GM19099 (cell line): Measurements from ENCODE around the gene ARMC7.

ENCODE experiments used
- POLR2A ChIP-seq: IDR thresholded peaks from 3 replicates; pipeline ENCODE4 v1.6.1; 2011; ENCODE audit warnings: low read depth; ENCODE audit not compliant: insufficient read length; ENCODE audit errors: extremely low read depth

ARMC7 gene

DNA sequence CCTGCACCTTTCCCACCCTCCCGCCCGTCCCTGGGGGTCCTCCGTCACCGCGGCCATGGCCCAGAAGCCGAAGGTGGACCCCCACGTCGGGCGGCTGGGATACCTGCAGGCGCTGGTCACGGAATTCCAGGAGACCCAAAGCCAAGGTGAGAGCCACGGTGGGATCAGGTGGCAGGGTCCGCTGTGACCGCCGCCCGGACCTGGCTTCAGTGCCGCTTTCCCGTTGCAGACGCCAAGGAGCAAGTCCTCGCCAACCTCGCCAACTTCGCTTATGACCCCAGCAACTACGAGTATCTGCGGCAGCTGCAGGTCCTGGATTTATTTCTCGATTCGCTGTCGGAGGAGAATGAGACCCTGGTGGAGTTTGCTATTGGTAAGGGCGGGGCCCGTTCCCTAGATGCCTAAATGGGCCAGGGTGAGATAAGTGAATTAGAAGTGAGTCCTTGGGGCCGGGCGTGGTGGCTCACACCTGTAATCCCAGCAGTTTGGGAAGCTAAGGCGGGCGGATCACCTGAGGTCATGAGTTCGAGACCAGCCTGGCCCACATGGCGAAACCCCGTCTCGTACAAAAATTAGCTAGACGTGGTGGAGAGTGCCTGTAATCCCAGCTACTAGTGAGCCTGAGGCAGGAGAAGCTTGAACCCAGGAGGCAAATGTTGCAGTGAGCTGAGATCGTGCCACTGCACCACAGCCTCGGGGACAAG, 617 bp downstream of the ARMC7 start:
- TF ChIP-seq POLR2A: no peak

DNA sequence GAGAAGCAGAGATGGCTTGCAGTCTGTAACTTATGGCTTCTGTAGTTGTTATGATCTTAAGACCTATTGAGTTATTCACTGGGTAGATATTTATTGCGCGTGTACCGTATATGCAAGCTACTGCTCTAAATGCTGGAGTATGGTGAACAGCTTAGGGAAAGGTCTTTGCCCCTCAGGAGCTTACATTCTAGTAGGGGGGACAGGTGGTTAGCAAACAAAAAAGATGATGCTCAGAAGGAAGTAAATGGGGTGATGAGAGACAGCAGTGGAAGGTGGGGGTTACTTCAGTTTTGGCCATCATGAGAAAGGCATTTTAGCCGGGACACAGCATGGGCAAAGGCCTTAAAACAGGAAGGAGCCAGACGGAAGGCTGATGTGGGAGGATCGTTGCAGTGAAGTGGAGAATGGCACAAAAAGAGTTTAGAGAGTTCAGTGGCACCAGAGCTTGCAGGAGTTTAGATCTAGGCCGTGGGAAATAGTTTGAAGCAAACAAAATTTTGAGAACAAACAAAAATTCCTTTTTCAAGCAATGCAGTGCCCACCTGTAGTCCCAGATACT, 2.1 kb downstream of the ARMC7 start:
- TF ChIP-seq POLR2A: no peak

- peak; percentile 49 for TF ChIP-seq POLR2A
Observed at GRCh38 chr17:75113798-75114551, 4.2 kb downstream of the ARMC7 start.

DNA sequence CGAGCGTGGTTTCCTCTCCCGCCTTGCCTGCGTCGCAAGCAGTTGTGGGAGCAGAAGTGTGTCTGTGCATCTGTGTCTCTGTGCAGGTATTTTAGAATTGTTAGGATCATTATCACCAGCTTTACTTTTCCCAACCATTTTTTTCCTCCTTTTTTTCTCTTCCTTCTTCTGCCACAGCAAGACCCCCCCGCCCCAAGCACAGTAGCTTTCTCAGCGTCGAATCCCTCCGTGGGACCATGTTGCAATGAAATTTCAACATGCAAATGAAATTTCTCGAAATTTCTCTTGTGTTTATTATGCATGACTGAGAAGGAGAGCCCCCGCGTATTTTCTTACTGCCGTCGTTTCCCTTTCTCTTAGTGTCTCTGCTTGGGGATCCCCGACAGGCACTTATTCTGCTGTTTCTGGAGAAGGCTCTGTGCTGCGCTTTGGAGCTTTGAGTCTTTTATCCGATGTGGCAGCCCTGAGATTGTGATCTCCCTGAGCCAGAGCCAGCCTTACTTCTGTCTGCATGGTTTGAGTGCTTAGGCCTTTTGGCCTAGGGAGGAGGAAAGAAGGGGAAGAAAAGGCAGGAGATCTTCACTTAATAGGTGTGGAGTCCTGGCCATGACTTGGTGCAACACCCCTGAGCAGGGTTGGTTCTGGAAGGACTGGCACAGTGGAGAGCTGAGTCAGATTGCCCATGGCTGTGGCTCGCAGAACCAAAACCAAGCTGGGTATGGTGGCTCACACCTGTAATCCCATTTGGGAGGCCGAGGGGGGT, 5.0 kb downstream of the ARMC7 start:
- no peak for TF ChIP-seq POLR2A

- TF ChIP-seq POLR2A: no peak
Observed at GRCh38 chr17:75115555-75115954, 5.8 kb downstream of the ARMC7 start.

GRCh38 chr17:75116737-75117136, 7.0 kb downstream of the ARMC7 start:
- no peak for TF ChIP-seq POLR2A

- TF ChIP-seq POLR2A: no peak
Observed at GRCh38 chr17:75118307-75118706, 8.5 kb downstream of the ARMC7 start.

DNA sequence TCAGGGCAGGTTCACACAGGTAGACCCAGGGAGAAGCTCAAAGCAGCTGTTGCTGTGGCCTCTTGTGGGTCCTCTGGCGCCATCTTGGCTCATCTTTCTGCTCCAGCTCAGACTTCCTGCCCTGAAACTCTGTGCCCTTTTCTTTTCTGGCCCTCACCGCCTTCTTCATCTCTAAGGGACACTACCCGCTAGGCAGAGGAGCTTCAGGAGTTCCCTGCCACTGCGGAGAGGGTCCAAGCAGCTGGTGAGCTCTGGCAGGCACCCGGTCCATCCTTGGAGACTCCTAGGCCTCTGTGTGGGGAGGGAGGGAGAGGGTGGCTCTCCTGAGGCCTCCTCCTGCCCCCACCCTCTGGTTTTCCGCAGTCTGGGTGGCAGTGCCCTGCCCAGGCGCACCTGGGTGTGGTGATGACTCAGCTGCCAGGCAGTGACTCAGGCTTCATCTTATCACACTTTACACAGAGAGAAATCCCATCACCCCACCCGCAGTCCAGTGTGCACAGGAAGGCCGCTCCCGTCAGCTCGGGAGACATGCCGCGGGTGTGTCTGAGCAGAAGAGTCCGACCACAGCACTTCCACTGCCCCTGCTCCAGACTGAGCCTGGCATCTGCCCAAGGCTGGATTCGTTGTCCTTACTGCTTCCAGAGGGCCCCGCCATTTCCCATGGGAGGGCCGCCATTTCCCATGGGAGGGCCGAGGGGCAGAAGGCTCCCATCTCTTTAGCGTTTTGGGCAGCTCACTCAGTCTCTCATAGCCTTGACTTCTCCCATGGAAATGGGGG, 14.5 kb downstream of the ARMC7 start:
- no peak for TF ChIP-seq POLR2A

DNA sequence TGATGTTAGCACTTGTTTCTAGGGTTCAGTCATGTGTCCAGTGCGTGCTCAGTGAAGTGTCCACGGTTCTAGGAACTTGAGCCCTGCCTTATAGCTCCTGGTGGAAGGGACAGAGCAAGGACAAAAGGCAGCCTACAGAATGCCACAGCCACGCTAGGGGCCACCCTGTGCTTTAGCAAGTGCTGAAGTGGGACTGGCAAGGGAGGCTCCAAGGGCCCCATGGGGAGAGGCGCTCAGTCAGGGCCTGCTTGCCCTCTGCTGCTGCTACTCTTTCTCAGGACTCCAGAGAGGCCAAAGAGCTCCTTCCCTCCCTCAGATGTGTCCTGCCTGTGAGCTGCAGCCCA, 15.0 kb downstream of the ARMC7 start:
- no peak for TF ChIP-seq POLR2A

- TF ChIP-seq POLR2A: no peak
Observed at GRCh38 chr17:75125984-75126383, 16.2 kb downstream of the ARMC7 start.

DNA sequence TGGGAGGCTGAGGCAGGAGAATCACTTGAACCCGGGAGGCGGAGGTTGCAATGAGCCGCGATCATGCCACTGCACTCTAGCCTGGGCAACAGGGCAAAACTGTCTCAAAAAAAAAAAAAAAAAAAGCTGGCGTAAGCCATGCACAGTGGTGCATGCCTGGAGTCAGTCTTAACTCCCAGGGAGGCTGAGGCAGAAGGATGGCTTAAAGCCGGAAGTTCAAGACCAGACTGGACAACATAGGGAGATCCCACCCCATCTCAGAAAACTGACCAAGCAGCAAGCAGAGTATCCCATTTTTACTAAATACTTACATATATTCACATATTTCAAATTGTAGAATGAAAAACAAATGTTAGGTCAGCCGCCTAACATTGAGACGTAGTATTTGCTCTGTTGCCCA, 17.2 kb downstream of the ARMC7 start:
- TF ChIP-seq POLR2A: no peak

DNA sequence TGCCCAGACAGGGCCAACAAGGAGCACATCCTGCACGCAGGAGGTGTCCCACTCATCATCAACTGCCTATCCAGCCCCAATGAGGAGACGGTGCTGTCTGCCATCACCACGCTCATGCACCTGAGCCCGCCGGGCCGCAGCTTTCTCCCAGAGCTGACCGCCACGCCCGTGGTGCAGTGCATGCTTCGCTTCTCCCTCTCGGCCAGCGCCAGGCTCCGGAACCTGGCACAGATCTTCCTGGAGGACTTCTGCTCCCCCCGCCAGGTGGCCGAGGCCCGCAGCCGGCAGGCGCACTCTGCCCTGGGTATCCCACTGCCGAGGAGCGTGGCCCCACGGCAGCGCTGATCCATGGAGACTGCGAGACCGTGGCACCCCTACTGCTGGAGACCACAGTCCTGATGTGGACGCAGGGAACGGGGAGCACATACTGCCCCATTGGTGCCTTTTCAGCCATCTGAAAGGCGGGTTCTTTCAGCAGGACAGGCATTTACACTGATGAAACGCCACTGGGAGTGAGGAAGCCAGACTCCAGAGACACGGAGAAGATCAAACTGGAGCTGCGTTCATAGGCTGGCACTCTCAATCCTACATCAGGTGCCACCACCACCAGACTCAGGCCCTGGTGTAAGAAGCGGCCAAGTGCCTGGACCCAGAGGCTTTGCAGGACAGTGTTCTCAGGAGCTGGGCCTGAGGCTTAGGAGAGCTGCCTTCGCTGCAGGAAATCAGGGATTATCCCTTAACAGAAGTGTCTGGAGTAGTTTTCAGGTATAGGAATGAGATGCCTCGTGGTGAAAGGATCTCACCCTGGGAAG, 19.1 kb downstream of the ARMC7 start:
- TF ChIP-seq POLR2A: no peak

DNA sequence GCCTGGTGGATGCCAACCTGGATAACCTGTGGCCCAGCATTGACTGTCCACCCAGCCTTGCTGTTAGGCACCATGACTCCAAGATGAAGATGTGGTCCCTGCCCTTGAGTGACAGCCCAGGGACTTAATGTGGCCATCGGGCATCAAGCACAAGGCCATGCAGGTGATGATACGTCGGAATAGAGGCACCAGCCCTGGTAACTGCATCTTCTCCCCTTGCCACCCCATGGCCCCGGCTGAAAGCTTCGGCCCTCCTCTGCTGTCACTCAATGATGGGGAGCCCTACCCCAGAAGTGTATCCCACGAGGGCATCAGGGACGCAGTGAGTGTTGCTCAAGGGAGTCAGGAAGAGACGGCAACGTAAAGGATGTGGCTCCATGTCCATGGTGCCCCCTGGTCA, 19.8 kb downstream of the ARMC7 start:
- TF ChIP-seq POLR2A: no peak

GRCh38 chr17:75130059-75130631, 20.4 kb downstream of the ARMC7 start:
- no peak for TF ChIP-seq POLR2A
